CD4-positive, alpha-beta memory T cell (primary cell): Measurements from ENCODE around the gene SPDYE4. TPM values are rescaled to one million over a fixed set of nuclear protein-coding genes. Genes with fewer than 3 reads are reported as not detected.

Experiments used
- CTCF ChIA-PET: fragments of 350-600 bp; sonication (Branson Sonifier 250); formaldehyde crosslinking; loops from one replicate; lab custom pipeline; 2021; ENCODE audit warnings: inconsistent platforms; ENCODE audit not compliant: partially characterized antibody; lab: Charles Lee
- POLR2A ChIA-PET: fragments of 350-600 bp; sonication (Branson Sonifier 250); formaldehyde crosslinking; loops from one replicate; lab custom pipeline; 2021; ENCODE audit not compliant: partially characterized antibody; lab: Charles Lee
- DNase-seq, 5 donors: peaks; one replicate each; pipeline versions ENCODE4 v3.0.0 to v3.0.0-alpha.2; 2020 to 2022; ENCODE audit warnings: mixed read lengths in 1 of 5
- H3K27ac ChIP-seq: one replicate; pipeline ENCODE4 v1.7.0; 2013; ENCODE audit warnings: low read depth, low read length
- H3K27me3 ChIP-seq: 2 replicates; pipeline ENCODE4 v1.7.0; 2013; ENCODE audit warnings: mild to moderate bottlenecking, low read length, moderate library complexity; ENCODE audit not compliant: insufficient read depth
- H3K36me3 ChIP-seq: 2 replicates; pipeline ENCODE4 v1.7.0; 2013; ENCODE audit warnings: mild to moderate bottlenecking, low read length, moderate library complexity; ENCODE audit not compliant: insufficient read depth
- H3K4me1 ChIP-seq: 2 replicates; pipeline ENCODE4 v1.7.0; 2013; ENCODE audit warnings: mild to moderate bottlenecking, low read length, moderate library complexity; ENCODE audit not compliant: insufficient read depth
- H3K4me3 ChIP-seq, 2 donors: one replicate each; pipeline ENCODE4 v1.7.0; 2013; ENCODE audit warnings: low read length in 2 of 2, mild to moderate bottlenecking in 1 of 2
- H3K9me3 ChIP-seq, 2 donors: one replicate each; pipeline ENCODE4 v1.7.0; 2013; ENCODE audit warnings: low read length in 2 of 2, control low read depth in 1 of 2; ENCODE audit not compliant: control insufficient read depth in 1 of 2
- H3K27ac Mint-ChIP-seq, 7 donors: one replicate each; pipeline ENCODE4 v1.8.0; 2020 to 2021; ENCODE audit warnings: mixed read lengths in 7 of 7, mild to moderate bottlenecking in 6 of 7, inconsistent platforms in 3 of 7, moderate library complexity in 3 of 7
- H3K27me3 Mint-ChIP-seq, 2 donors: one replicate each; pipeline ENCODE4 v1.8.0; 2020 to 2021; ENCODE audit warnings: mixed read lengths in 2 of 2
- H3K36me3 Mint-ChIP-seq, 2 donors: one replicate each; pipeline ENCODE4 v1.8.0; 2020 to 2021; ENCODE audit warnings: mixed read lengths in 2 of 2, inconsistent platforms in 1 of 2, mild to moderate bottlenecking in 1 of 2
- H3K4me1 Mint-ChIP-seq, 4 donors: one replicate each; pipeline ENCODE4 v1.8.0; 2020 to 2021; ENCODE audit warnings: mixed read lengths in 4 of 4, mild to moderate bottlenecking in 1 of 4
- H3K4me3 Mint-ChIP-seq, 8 donors: one replicate each; pipeline ENCODE4 v1.8.0; 2020 to 2021; ENCODE audit warnings: mixed read lengths in 8 of 8, mild to moderate bottlenecking in 7 of 8, moderate library complexity in 6 of 8, inconsistent platforms in 3 of 8
- H3K9me3 Mint-ChIP-seq, 8 donors: one replicate each; pipeline ENCODE4 v1.8.0; 2020 to 2021; ENCODE audit warnings: mixed read lengths in 8 of 8, mild to moderate bottlenecking in 5 of 8, inconsistent platforms in 3 of 8, moderate library complexity in 1 of 8
- intact Hi-C: fragments of 100-400 bp; cut with micrococcal nuclease; formaldehyde crosslinking; loops from one replicate; pipeline ENCODE4 v1.15.1; 2023
- polyA plus RNA-seq, 2 donors: library from polyadenylated mRNA; unstranded; fragments of 300-500 nt; fragmentation: Illumina TruSeq; gene quantifications; one replicate each; pipeline ENCODE4 v1.2.3, GENCODE V29; 2021
- total RNA-seq, 2 experiments: library from RNA; stranded (reverse); gene quantifications; one replicate each; pipeline ENCODE4 v1.2.3, GENCODE V29; 2021

The SPDYE4 gene
- total and polyA plus RNA-seq, 4 experiments from 2014 or later, result not detected

- Mint-ChIP-seq H3K27me3 (peaks cover 0 to 3% of the 10 kb centered on the region in 2 donors), H3K4me1 (no peaks in the 10 kb centered on the region), H3K9me3 (no peaks in the 10 kb centered on the region), H3K36me3 (no peaks in the 10 kb centered on the region), H3K27ac (peak overlapping the region in 1 of 7 donors; percentile 17), H3K4me3 (no peak overlapping the region)
- Histone ChIP-seq H3K4me3 (no peak overlapping the region), H3K4me1 (no peaks in the 10 kb centered on the region), H3K9me3 (no peaks in the 10 kb centered on the region), H3K27ac (no peak overlapping the region), H3K36me3 (no peaks in the 10 kb centered on the region), H3K27me3 (no peaks in the 10 kb centered on the region)
- DNase-seq, result no peak
- ChIA-PET POLR2A (no interaction called here), CTCF (interaction anchor here (1.3 to 2.7 kb wide), 2 partner anchors 94 to 197 kb away, joined by 7 to 10 read pairs; no protein-coding TSS in a partner anchor)
- intact Hi-C loops, result no loop called here
Measured at GRCh38 chr17:8800656-8801055, 42.3 kb upstream of the SPDYE4 start.

GRCh38 chr17:8799570-8800212, 41.3 kb upstream of the SPDYE4 start:
- Histone ChIP-seq H3K27ac (no peak overlapping the region), H3K4me3 (no peak overlapping the region), H3K9me3 (no peaks in the 10 kb centered on the region), H3K4me1 (no peaks in the 10 kb centered on the region), H3K36me3 (no peaks in the 10 kb centered on the region), H3K27me3 (no peaks in the 10 kb centered on the region)
- H3K4me3 Mint-ChIP-seq, result no peak overlapping the region
- H3K4me1 Mint-ChIP-seq, result no peaks in the 10 kb centered on the region
- H3K36me3 Mint-ChIP-seq, result no peaks in the 10 kb centered on the region
- CTCF ChIA-PET, result interaction anchor here (1.0 to 2.7 kb wide), 4 partner anchors 14 to 198 kb away, joined by 3 to 10 read pairs (median 6); no protein-coding TSS in a partner anchor
- POLR2A ChIA-PET, result no interaction called here
- peaks cover 0 to 3% of the 10 kb centered on the region in 2 donors for H3K27me3 Mint-ChIP-seq
- no peaks in the 10 kb centered on the region for H3K9me3 Mint-ChIP-seq
- no peak for DNase-seq
- intact Hi-C loops, result no loop called here
- H3K27ac Mint-ChIP-seq, result no peak overlapping the region

DNA sequence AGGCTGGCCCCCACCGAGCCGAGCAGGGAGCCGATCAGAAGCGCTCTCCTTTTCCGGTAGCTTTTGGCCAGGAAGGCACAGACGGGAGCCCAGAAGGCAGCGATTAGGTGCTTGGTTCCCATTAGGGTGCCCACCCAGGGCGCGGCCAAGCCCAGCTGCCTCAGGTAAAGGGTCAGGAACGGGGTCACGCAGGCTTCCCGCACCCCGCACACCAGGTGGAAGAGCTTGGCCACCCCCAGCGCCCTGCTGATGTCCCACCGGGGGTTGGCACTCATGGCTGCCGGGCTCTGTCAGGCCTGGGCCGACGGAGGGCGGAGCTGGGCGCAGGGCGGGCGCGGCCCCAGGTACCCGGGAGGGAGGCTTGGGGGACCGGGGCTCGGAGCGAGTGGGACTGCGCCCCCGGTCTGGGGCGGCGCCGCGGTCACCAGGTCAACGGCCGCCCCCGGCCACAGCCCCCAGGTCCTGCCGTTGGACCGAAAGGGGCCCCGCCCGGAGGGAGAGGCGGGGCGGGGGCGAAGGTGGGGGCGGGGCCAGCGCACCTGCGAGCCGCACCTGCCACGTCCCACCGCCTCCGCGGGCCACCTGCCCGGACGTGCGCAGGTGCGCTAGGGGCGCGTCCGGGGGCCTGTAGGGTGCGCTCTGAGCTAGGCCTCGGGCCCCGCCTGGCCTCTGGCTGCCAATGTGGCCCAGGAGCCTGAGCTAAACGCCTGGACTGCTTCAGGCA, 40.7 kb upstream of the SPDYE4 start, which contains the start of gene MFSD6L:
Gene MFSD6L, minus strand, starts transcription at position 520 of the 724 bp plus-strand sequence. Its CDS starts 245 bp downstream, at position 275.
- Histone ChIP-seq H3K9me3 (no peaks in the 10 kb centered on the region), H3K4me1 (no peaks in the 10 kb centered on the region), H3K36me3 (no peaks in the 10 kb centered on the region), H3K27ac (no peak within 1 kb of the TSS), H3K4me3 (no peak within 1 kb of the TSS), H3K27me3 (no peaks in the 10 kb centered on the region)
- intact Hi-C loops, result no loop called here
- H3K27me3 Mint-ChIP-seq, result peaks cover 0 to 3% of the 10 kb centered on the region in 2 donors
- H3K36me3 Mint-ChIP-seq, result no peaks in the 10 kb centered on the region
- ChIA-PET POLR2A (no interaction called here), CTCF (interaction anchor here (1.0 to 2.7 kb wide), 5 partner anchors 13 to 199 kb away, joined by 3 to 10 read pairs (median 7); no protein-coding TSS in a partner anchor)
- no peak within 1 kb of the TSS for H3K27ac Mint-ChIP-seq
- no peak within 1 kb of the TSS for H3K4me3 Mint-ChIP-seq
- H3K9me3 Mint-ChIP-seq, result no peaks in the 10 kb centered on the region
- no peak for DNase-seq
- H3K4me1 Mint-ChIP-seq, result no peaks in the 10 kb centered on the region

DNA sequence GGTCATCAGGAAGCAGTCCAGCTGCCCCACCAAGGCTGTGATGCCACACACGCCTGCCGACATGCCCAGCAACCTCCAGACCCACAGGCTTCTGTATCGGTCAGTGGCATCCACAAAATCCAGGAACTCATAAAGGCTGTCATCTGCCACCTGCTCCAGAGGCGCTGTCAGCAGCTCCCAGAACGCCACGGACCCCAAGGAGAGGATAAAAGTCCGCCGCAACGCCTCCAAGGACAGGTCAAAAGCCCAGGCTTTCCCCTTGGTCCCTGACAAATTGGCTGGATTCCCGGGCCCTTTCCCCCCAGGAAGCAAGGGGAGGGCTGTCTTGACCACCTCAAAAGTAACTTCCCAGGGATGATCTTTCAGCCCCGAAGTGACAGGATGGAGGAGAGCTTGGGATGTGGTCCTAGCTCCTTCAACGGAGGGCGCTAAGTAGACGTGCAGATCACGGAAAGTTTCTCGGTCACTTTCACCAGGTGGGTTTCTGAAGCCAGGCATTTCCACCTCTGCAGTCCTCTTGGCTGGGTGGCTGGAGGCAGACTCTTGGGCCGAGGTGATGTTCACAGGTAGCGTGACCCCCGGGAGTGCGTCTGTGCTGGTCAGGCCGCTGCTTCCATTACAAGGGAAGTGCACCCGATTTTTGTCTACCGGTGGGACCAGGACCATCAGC, 40.0 kb upstream of the SPDYE4 start:
- no peak overlapping the region for H3K27ac Mint-ChIP-seq
- ChIA-PET CTCF (interaction anchor here (1.5 to 2.7 kb wide), 2 partner anchors 13 to 200 kb away, joined by 8 to 10 read pairs; no protein-coding TSS in a partner anchor), POLR2A (no interaction called here)
- no peaks in the 10 kb centered on the region for H3K36me3 ChIP-seq
- H3K4me3 Mint-ChIP-seq, result no peak overlapping the region
- no peaks in the 10 kb centered on the region for H3K9me3 Mint-ChIP-seq
- H3K4me1 Mint-ChIP-seq, result no peaks in the 10 kb centered on the region
- intact Hi-C loops, result no loop called here
- H3K4me3 ChIP-seq, result no peak overlapping the region
- no peak overlapping the region for H3K27ac ChIP-seq
- no peaks in the 10 kb centered on the region for H3K9me3 ChIP-seq
- DNase-seq, result no peak
- no peaks in the 10 kb centered on the region for H3K36me3 Mint-ChIP-seq
- no peaks in the 10 kb centered on the region for H3K4me1 ChIP-seq
- H3K27me3 Mint-ChIP-seq, result peaks cover 0 to 3% of the 10 kb centered on the region in 2 donors
- H3K27me3 ChIP-seq, result no peaks in the 10 kb centered on the region

- Mint-ChIP-seq H3K4me1 (no peaks in the 10 kb centered on the region), H3K4me3 (peak overlapping the region in 1 of 8 donors; percentile 20), H3K27ac (peak overlapping the region in 1 of 7 donors; percentile 7), H3K9me3 (no peaks in the 10 kb centered on the region), H3K36me3 (no peaks in the 10 kb centered on the region), H3K27me3 (peaks cover 0 to 3% of the 10 kb centered on the region in 2 donors)
- ChIA-PET POLR2A (no interaction called here), CTCF (interaction anchor here (1.5 kb wide), 1 partner anchor 12 kb away, joined by 8 read pairs; no protein-coding TSS in a partner anchor)
- H3K4me3 ChIP-seq, result no peak overlapping the region
- H3K36me3 ChIP-seq, result no peaks in the 10 kb centered on the region
- H3K4me1 ChIP-seq, result no peaks in the 10 kb centered on the region
- DNase-seq, result no peak
- H3K27ac ChIP-seq, result no peak overlapping the region
- intact Hi-C loops, result no loop called here
- H3K9me3 ChIP-seq, result no peaks in the 10 kb centered on the region
- no peaks in the 10 kb centered on the region for H3K27me3 ChIP-seq
Measured at GRCh38 chr17:8797621-8798175, 39.4 kb upstream of the SPDYE4 start.

DNA sequence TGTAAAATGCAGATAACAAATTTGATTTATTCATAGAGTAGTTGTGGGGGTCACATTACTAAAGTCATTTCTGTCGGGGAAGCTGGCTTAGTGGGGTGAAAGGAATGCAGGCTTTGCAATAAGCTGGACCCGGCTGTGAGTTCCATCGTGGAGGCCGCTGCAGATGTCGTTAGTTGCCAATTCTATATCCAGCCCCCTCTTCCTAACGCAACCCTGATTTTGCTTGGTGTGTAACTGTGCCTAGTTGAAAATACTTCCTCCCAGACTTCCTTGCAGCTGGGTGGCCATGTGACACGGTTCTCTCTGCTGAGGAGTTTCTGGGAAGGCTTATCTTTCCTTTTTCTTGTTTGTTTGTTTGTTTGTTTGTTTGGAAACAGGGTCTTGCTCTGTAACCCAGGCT, 36.3 kb upstream of the SPDYE4 start:
- Histone ChIP-seq H3K4me3 (no peak overlapping the region), H3K4me1 (no peaks in the 10 kb centered on the region), H3K36me3 (no peaks in the 10 kb centered on the region), H3K27me3 (no peaks in the 10 kb centered on the region), H3K9me3 (no peaks in the 10 kb centered on the region), H3K27ac (no peak overlapping the region)
- intact Hi-C loops, result no loop called here
- H3K4me3 Mint-ChIP-seq, result no peak overlapping the region
- H3K36me3 Mint-ChIP-seq, result no peaks in the 10 kb centered on the region
- DNase-seq, result no peak
- H3K9me3 Mint-ChIP-seq, result peaks cover 0 to 10% (median 5%) of the 10 kb centered on the region in 8 donors
- no peak overlapping the region for H3K27ac Mint-ChIP-seq
- POLR2A ChIA-PET, result no interaction called here
- H3K27me3 Mint-ChIP-seq, result peaks cover 2 to 5% of the 10 kb centered on the region in 2 donors
- no peaks in the 10 kb centered on the region for H3K4me1 Mint-ChIP-seq
- CTCF ChIA-PET, result interaction anchor here (1.5 kb wide), 1 partner anchor 9 kb away, joined by 11 read pairs; no protein-coding TSS in a partner anchor
